Stimulated activated naive CD8-positive, alpha-beta T cell treated with anti-CD3 and anti-CD28 coated beads, Interleukin-15, Interleukin-2, amounts not matched to agents 100 ng/mL and 50 ng/mL, for 24 hours (primary cell): Measurements from ENCODE around the gene CD33.
A peak's percentile ranks its signal among the peaks of the same experiment; 100 is the strongest.

Experiments
- H3K27ac Mint-ChIP-seq: one replicate; pipeline ENCODE4 v1.8.0; 2021; ENCODE audit warnings: mild to moderate bottlenecking, mixed read lengths
- H3K27me3 Mint-ChIP-seq: one replicate; pipeline ENCODE4 v1.8.0; 2021; ENCODE audit warnings: mixed read lengths
- H3K36me3 Mint-ChIP-seq: one replicate; pipeline ENCODE4 v1.8.0; 2021; ENCODE audit warnings: low read depth, mixed read lengths
- H3K4me1 Mint-ChIP-seq: one replicate; pipeline ENCODE4 v1.8.0; 2021; ENCODE audit warnings: low read depth, mixed read lengths
- H3K4me3 Mint-ChIP-seq: one replicate; pipeline ENCODE4 v1.8.0; 2021; ENCODE audit warnings: mild to moderate bottlenecking, mixed read lengths
- H3K9me3 Mint-ChIP-seq: one replicate; pipeline ENCODE4 v1.8.0; 2021; ENCODE audit warnings: mixed read lengths

The CD33 gene

DNA sequence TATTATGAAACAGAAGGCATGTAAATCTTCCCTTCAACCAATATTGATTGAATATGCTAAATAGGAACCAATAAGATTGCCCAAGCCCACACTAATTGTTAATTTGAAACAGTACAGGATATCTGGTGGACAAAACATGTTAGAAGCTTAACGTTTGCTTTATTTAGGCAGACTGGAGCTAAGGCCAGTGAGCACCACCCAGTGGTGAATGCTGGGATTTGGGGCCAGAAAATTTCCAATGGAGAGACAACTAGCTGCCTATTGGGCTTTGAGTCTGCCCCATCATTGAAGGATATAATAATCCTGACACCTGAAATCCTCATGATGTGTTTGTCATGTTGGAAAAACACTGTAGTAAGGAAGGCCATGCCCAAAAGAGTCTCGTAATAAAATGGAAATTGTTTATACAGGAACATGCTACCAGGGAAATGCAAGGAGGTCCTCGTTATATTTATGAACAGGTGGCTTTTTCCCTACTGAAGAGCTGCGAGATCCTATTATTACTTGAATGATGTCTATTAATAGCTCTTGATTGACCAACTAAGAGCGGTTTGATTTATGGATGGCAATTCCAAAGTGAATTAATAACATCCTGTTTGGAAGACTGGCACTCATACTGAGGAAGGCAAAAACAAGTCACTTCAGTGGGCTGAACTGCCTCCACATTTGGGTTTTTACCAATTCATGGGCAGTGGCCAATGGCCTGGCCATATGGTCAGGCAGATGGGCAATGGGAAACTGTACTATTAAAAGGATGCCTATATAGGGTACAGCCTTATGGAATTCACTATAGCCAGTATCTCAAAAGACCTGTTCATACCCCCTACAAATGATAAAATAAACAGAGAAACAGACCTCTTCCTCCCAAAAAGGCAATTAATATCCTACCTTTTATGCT, 34.7 kb downstream of the CD33 start:
- H3K36me3 Mint-ChIP-seq, result no peaks in the 10 kb centered on the region
- no peak overlapping the region for H3K27ac Mint-ChIP-seq
- peaks cover 3% of the 10 kb centered on the region for H3K4me1 Mint-ChIP-seq
- no peak overlapping the region for H3K4me3 Mint-ChIP-seq
- no peaks in the 10 kb centered on the region for H3K9me3 Mint-ChIP-seq
- peaks cover 43% of the 10 kb centered on the region for H3K27me3 Mint-ChIP-seq

DNA sequence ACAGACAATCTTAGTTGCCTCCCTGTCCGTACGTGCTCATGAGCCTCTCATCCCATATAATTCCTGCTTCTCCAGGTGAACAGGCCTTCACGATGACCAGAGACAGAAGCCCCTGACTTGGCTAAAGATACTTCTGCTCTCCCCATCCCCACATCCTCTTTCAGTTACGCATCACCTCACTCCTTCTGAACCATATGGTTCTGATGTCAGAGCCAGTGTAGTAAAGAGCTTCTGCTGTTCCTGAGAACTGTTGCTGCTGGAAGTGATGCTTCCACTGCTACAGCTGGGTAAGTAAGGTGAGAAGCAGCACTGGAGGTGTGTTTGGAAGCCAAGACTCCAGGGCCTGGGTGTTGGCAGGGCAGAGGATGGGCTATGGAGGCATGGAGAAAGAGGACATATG, 38.9 kb downstream of the CD33 start:
- Mint-ChIP-seq H3K36me3 (no peaks in the 10 kb centered on the region), H3K27me3 (peaks cover 28% of the 10 kb centered on the region), H3K27ac (no peak overlapping the region), H3K9me3 (no peaks in the 10 kb centered on the region), H3K4me3 (no peak overlapping the region), H3K4me1 (no peaks in the 10 kb centered on the region)

DNA sequence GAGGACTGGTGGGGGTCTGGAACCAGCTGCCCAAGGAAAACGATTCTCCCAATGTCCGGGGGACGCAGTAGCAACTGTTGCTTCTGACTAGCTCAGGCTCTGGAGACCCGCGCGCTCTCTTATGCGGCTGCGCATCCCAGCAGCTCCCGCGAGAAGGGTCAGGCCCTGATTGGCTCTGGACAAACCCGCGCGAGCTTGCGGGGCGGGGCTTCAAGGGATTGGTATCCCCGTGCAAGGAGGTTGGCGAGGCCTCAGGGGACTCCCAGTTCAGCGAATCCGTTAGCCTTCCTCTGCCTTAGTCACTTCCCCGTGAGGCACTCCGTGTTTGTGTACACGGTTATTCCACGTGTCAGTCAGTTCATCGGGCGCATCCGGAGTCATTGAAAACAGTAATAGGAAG, 46.2 kb downstream of the CD33 start:
- no peaks in the 10 kb centered on the region for H3K36me3 Mint-ChIP-seq
- H3K9me3 Mint-ChIP-seq, result no peaks in the 10 kb centered on the region
- H3K4me1 Mint-ChIP-seq, result peaks cover 11% of the 10 kb centered on the region
- no peak overlapping the region for H3K27ac Mint-ChIP-seq
- no peak overlapping the region for H3K4me3 Mint-ChIP-seq
- H3K27me3 Mint-ChIP-seq, result peaks cover 16% of the 10 kb centered on the region

DNA sequence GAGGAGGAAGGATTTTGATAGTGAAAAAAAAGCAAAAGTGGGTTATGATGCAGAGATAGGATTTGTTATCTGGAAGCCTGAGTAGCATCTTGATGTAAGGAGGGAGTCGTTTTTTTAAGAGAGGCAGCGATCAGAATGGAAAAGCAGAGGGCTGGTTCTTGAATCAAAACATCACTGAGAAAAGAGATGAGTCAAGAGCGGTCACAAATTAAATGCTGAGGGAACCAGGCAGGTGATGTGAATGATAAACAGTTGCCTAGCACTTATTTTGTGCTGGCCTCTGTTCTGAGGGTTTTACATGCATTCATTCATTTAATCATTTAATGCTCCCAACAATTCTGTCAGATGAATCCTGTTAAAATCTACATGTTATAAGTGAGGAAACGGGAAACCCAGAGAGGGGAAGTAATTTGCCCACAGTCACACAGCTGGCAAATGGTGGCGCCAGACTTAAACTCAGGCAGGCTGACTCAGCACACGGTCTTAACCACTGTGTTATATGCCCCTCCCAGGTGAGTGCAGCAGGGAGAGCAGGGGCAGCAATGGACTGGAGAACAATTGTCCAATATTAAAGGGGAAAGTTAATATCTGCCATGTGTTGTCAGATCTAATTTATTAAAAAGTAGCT, 47.4 kb downstream of the CD33 start:
- peaks cover 21% of the 10 kb centered on the region for H3K27me3 Mint-ChIP-seq
- peaks cover 11% of the 10 kb centered on the region for H3K4me1 Mint-ChIP-seq
- H3K9me3 Mint-ChIP-seq, result no peaks in the 10 kb centered on the region
- H3K27ac Mint-ChIP-seq, result peak overlapping the region; percentile 14
- no peak overlapping the region for H3K4me3 Mint-ChIP-seq
- no peaks in the 10 kb centered on the region for H3K36me3 Mint-ChIP-seq

DNA sequence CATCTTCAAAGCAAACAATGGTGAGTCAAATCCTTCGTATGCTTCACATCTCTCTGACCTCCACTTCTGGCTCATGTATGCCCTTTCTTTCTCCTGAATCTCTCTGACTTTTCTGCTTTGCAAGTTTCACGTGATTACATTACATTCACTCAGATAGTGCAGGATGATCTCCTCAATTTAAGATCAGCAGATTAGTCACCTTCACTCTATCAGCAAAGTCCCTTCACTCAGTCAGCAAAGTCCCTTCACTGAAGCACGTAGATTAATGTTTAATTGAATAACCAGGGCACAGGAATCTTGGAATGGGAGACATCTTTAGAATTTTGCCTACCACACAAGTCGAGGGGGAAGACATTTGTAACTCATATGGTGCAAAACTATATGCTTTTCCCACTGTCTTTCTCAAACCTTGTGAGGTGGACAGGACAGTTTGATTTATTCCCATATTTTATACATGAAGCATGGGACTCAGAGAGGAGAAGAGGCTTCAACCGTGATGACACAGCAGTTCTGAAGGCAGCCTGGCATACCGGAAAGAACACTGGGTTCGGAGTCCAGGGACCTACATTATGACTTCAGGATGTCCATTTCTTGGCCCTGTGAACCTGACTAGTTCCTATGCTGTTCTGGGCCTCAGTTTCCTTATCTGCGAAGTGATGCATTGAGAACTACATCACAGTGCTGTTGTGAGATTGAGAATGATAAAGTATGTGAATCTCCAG, 49.3 kb downstream of the CD33 start:
- Mint-ChIP-seq H3K27ac (no peak overlapping the region), H3K9me3 (no peaks in the 10 kb centered on the region), H3K36me3 (no peaks in the 10 kb centered on the region), H3K4me3 (no peak overlapping the region), H3K27me3 (peaks cover 31% of the 10 kb centered on the region), H3K4me1 (peaks cover 11% of the 10 kb centered on the region)

DNA sequence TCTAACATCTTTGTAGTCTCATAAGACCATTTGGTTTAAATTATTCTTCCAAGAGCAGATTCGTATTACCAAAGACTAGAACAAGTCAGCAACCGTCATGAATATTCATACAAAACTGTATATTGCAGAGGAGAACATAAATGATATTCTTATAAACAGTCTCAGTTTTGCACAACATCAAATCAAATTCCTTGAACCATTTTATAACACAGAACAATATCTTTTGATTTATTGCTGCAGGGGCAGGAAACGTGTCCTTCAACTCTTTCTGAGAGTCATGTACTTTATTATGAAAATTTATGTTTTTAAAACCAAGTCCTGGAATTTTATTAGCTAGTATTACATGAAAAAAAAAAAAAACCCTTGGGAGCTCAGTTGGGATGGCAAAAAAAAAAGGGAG, 52.2 kb downstream of the CD33 start:
- Mint-ChIP-seq H3K4me1 (peaks cover 5% of the 10 kb centered on the region), H3K9me3 (peaks cover 4% of the 10 kb centered on the region), H3K36me3 (no peaks in the 10 kb centered on the region), H3K4me3 (no peak overlapping the region), H3K27me3 (peaks cover 36% of the 10 kb centered on the region), H3K27ac (no peak overlapping the region)

DNA sequence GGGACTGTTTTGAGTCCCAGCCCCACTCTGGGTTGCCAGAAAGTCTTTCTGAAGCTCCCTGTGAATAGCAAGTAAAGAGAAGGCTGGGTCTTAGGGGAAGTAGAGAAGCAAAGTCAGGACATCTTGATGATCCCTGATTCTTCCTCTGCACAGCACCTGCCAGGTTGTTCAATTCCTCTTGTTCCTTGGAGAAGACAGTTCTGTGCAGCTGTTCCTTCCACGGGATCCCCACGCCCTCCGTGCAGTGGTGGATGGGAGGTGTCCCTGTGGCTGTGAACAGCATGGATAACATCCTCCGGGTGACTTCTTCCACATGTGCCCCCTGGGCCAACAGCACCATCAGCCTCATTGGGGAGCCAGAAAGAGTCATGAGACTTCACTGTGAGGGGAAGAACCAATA, 57.5 kb downstream of the CD33 start:
- no peaks in the 10 kb centered on the region for H3K36me3 Mint-ChIP-seq
- no peaks in the 10 kb centered on the region for H3K4me1 Mint-ChIP-seq
- peaks cover 31% of the 10 kb centered on the region for H3K27me3 Mint-ChIP-seq

DNA sequence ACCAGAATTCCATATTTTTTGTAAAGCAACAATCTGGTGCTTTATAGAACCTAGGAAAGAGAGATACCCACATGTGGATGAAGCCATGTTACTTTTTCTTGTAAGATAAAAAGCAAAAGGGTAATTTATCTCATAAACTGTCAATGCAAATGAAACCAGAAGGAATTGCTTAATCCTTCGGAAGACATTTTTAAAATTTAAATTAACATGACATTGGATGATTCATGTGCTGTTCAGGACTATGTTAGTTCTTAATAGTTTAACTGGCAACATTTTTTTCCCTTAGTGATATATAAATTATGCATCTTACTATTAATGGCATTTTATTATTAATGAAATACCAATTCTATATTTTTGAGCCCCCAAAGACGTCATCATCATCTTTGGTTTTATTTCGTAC, 60.8 kb downstream of the CD33 start:
- Mint-ChIP-seq H3K9me3 (no peaks in the 10 kb centered on the region), H3K27me3 (peaks cover 15% of the 10 kb centered on the region), H3K27ac (no peak overlapping the region), H3K4me3 (no peak overlapping the region), H3K4me1 (no peaks in the 10 kb centered on the region), H3K36me3 (no peaks in the 10 kb centered on the region)

More for the DNA sequence above, 57.5 kb downstream of the CD33 start:
- Mint-ChIP-seq H3K9me3 (peaks cover 4% of the 10 kb centered on the region), H3K4me3 (no peak overlapping the region), H3K27ac (no peak overlapping the region)
